HG02870 (cell line): ENCODE measurements around the gene ALDH1A3.

Source experiments
- ATAC-seq: cut with Tn5 transposase; IDR thresholded peaks from one replicate; pipeline ENCODE4 v1.9.1; 2021; ENCODE audit warnings: mild to moderate bottlenecking, moderate library complexity; ENCODE audit not compliant: unreplicated experiment

Gene ALDH1A3

GRCh38 chr15:100880897-100881242 lies 1.2 kb downstream of the ALDH1A3 start:
- ATAC-seq: no peak

DNA sequence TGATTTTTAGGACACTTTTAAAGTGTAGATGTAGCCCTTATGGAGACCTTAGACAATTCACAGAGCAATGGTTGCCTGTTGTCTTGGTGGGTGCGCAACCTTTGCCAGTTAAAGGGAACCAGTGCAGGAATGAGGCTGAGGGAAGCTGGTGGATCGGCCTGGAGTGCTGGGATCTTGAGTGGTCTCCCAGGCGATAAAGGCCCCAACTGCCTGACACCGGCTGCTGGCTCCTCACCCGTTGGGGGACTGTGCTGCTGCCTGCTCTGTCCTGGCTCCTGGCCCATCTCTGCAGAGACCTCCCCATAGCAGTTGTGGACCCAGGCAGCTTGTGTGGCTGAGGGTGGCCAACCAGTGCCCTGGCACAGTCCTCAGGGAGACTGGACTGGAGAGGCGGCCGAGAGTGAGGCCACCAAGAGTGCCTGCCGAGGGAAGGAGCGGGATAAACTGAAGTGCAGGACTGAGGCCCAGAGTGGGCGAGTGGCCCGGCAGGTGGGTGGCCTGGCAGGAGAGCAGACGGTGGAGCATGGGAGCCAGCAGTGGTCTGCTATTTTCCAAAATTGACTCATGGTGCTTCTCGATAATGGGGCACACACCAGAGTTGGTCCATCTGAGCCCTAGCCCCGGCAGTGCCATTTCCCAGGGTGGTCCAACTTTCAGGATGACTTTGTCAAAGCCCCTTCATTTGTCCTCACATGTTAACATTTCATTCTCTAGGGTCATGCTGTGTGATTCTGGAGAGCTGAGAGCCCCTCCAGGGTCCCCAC lies 2.1 kb downstream of the ALDH1A3 start:
- ATAC-seq: no peak

DNA sequence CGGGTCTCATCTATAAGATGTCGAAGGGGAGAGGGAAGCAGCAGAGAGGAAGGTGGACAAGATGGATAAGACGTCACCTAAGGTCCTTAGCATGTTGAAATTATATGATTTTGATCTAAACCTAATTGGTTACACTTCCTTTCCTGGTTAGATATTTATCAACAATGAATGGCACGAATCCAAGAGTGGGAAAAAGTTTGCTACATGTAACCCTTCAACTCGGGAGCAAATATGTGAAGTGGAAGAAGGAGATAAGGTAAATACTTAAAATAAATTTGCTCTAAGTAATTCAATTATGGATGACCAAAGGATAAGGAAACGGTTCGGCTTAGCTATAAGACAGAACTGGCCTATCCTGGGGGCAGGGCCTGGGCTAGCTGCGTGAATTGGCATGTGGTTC lies 5.5 kb downstream of the ALDH1A3 start:
- no peak for ATAC-seq

- no peak for ATAC-seq
Measured at GRCh38 chr15:100885811-100886210, 6.2 kb downstream of the ALDH1A3 start.

- no peak for ATAC-seq
Measured at GRCh38 chr15:100887211-100887913, 7.7 kb downstream of the ALDH1A3 start.

GRCh38 chr15:100889385-100890050 lies 9.9 kb downstream of the ALDH1A3 start:
- ATAC-seq: no peak

DNA sequence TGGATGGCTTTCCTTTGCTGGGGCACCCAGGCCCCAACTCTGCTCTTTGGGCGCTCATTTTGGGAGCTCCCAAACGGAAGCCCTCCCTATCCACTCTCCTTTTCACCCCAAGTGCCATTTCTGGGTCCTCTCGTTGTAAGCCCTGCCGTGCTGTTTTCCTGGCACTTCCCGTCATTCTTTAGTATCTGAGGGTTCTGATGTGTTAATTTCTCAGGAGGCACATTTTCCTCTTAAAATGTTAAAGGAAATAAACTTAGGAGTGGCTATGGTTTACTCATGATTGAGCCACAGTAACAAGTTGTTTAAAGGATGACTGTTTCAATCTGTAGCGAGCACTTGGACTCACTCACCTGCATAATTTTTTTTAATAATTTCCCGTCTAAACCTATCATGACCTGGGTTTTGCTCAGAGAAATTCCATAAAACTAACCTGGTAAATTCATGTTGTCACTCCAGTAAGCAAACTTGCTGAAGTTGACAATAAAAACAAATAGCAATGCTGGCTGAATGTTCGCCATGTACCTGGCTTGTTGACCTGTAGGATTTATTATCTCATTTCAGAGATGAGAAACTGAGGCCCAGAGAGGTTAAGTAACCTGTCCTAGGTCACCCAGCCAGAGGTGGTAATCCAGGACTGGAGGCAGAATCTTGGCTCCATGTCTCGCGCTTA lies 10.6 kb downstream of the ALDH1A3 start:
- ATAC-seq: no peak

- no peak for ATAC-seq
Measured at GRCh38 chr15:100890850-100891249, 11.2 kb downstream of the ALDH1A3 start.

DNA sequence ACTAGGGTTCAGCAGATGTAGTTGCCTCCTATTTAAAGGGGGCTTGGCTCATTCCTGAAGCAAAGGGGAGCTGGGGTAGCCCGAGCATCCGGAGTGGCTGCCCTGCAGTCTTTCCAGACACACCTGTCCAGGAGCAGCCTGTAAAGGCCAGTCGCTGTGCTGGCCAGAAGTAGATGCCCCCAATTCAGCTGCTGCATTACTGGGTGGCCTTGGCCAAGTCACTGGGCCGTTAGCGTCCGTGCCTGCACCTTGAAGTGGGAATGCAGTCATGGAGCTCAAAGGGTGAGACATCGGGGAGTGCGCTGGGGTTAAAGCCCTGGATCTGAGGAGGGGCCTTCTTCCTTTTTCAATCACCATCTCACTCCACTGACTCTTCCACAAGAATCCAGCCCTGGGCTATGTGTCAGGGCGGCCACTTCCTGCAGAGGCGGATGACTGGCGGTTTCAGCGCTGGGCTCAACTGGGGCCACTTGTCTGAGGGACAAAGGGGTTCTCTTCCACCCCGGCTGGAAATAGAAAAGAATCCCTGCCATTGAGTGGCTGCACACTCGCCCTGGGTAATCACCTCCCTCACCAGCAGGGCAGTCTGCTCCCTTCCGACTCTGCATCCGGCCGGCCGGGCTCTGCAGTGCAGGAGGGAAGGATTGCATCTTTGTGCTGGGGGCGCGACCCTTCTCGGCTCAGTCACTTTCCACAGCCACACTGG lies 11.8 kb downstream of the ALDH1A3 start:
- no peak for ATAC-seq

DNA sequence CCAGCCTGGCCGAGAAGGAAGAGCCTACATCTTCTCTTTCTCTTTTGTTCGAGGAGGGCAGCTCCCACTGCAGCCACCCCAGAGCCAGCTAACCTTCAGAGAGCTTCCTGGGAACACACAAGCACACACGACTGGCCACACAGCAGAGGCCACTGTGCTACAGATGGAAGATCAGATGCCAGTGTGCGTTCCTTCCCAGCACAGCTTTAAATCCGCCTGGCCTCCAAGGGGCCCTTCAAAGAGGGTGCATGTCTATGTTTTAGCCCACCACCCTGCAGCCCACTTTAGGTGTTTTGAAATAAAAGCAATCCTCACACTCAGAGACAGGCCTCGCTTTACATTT lies 12.4 kb downstream of the ALDH1A3 start:
- ATAC-seq: no peak

DNA sequence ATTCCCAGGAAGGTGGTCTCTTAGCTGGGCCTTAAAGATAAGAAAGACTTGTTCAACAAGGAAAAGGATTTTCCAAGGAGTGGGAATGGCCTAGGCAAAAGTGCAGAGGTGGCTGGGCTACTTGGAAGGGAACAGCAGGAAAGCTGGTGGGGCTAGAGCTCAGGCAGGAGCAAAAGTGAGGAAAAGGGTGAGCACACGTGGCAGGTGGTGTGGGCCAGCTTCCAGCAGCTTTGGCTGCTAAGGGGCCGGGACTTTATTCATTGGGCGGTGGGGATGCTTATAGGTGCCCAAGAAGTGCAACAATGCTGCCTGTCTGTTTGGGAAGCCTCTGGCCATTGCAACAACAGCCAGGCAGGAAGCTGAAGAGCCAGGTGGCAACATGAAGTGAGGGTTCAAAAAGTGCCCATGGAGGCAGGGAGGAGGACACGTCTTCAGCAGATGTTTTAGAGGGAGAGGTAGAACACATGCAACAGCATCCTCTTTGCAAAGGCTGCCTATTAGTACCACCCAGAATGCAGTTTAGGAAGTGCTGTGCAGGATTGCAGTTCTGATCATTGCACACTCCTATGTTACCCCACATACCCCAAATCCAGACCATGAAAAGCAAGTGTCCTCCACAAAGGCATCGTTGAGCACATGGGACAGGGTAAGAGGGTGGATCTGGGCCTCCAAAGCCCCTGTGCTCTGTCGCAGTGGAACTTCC lies 13.8 kb downstream of the ALDH1A3 start:
- no peak for ATAC-seq

GRCh38 chr15:100893964-100894295 lies 14.3 kb downstream of the ALDH1A3 start:
- ATAC-seq: no peak

- ATAC-seq: no peak
Measured at GRCh38 chr15:100895721-100896120, 16.1 kb downstream of the ALDH1A3 start.

DNA sequence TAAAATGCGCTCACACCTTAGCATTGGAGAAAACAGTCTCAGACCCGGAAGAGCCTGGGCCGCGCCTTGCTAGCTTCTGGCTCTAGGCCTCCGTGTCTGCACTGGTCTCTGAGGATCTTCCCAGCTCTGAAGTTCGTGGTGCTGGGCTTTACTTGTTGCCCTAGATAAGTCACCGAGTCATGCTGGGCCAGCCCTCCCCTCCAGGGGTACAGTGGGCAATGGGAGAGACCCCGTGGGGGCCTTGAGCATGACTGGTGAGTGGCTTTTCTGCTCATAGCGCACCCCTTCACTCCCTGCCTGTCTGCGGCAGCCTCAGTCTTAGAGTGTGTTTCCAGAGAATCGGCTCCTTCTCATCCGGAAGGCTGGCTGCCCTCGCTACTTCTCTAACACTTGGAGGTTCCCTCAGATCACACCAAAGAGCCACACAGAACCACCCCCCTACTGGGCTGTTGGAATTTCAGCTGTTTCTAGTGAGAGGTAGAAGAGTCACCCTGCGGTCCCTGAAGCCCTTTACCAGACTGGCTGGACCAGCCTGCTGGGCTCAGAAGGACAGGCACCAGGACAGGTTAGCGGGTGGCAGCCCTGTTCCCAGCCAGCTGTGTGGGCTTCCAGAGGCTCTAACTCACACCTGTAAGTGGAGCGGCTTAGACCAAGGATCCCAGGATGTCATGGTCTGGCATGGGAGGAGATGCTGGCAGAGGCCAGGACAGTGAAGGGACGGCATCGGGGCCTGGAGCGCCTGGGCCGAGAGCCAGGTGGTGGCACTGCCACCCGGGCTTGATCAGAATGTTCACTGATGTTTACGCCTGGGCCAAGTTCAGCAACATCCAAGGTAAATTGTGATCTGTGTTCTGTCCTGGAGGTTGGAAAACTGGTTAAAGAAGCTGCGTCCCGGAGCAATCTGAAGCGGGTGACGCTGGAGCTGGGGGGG lies 17.9 kb downstream of the ALDH1A3 start:
- ATAC-seq: no peak

DNA sequence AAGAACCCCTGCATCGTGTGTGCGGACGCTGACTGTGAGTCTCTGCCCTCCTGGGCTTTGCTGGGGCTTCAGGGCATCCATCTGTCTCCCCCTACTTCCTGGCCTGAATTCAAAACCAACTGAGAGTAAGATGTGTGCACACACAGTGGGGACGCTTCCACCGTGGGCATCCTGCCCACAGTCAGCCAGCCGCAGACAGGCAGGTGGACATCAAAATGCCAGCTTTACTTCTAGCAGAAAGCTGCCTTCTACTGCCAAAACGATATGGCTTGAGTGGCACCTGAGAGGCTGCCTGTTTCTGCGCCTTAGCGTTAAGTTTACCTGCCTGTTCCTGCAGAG lies 18.5 kb downstream of the ALDH1A3 start:
- ATAC-seq: no peak

DNA sequence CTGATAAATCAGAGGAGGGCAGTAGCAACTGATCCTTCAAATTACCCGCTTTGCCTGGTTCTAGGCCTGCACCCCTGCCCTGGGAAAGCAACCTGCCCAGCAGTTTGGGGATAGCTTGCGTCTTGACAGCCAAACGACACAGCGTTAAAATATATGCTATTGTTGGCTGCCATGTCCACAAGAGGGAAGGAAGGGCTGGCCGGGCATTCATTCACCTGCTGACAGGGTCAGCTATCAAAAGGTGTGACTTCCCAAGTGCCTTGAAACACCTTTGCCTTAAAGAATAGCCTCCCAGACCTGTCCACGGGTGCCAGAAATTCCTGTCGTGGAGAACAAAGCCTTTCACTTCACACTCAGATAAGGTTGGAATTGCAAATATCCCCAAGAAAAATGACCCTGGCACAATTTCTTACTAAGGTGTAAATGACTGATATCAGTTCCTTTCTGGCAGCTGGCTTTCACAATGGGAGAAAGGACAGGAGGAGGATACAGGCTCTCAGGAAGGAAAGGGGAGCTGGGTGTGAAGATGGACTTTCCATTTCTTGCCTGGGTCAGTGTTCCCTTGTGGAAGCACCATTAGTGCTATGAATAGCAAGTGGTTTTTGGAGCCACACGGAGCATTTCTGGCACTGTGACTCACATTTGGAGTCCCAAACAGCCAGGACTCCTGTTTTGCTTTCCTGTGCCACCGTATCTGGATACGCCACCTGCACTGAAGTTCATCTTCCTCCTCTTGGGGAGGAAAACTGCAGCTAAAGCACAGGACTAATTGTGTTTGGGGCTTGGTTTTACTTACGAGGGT lies 19.2 kb downstream of the ALDH1A3 start:
- no peak for ATAC-seq

- no peak for ATAC-seq
Measured at GRCh38 chr15:100899601-100900000, 20.0 kb downstream of the ALDH1A3 start.

DNA sequence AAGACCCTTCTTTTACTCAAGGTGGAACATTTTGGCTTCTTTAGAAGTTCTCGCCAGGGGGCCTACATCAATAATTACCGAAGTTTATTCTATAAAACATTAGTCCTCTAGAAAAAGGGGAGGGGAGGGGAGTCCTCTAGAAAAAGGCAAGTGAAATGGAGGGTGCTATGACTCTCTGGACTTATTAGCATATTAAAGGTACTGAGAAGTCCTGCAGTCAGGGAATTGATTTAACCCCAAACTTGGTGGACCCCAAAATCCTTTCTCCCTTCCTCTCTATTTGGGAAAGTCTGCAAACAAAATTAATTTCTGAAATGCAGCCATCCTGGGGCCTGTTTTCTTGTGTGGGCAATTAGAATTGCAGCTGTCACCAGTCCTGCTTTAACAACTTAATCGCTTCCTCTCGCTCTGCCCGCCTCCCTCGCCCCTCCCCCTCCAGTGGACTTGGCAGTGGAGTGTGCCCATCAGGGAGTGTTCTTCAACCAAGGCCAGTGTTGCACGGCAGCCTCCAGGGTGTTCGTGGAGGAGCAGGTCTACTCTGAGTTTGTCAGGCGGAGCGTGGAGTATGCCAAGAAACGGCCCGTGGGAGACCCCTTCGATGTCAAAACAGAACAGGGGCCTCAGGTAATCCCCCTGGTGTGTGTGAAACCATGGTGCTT lies 20.6 kb downstream of the ALDH1A3 start:
- ATAC-seq: no peak
